ENCODE measurements around the gene NTM.

The NTM gene

DNA sequence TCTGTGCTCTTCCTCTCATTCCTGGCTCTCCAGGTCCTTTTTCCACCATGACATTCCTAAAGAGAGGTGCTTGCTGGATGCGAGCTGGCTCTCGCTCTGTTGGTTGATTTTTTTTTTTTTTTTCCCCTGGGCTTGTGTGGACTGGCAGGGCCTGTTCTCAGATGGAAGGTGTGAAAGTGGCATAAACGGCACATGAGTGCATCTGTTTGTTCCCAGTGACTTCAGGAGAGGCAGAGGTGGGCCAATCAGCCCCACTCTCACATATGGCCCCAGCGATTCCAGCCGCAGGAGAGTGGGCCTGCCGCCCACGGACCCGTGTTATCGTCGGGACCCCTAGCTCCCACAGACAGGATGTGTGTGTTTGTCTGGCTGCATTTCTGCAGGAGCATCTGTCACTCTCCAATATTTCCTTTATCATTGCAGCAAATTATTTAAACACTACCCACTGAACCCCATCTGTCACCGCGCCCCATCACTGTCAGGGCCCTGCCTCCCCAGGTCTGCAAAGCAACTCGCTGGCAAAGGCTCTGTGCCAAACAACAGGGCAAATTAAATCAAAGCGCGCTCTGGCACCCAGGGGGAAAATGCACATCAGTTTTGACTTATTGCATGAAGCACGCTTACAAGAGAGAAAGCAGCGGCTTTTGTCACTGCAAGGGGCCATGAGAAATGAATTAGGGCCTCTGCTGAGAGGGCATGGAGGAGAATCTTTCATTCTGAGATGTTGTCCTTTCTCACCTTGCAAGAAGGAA is 886.3 kb downstream of the NTM start:
- DNase-seq: no peak

DNA sequence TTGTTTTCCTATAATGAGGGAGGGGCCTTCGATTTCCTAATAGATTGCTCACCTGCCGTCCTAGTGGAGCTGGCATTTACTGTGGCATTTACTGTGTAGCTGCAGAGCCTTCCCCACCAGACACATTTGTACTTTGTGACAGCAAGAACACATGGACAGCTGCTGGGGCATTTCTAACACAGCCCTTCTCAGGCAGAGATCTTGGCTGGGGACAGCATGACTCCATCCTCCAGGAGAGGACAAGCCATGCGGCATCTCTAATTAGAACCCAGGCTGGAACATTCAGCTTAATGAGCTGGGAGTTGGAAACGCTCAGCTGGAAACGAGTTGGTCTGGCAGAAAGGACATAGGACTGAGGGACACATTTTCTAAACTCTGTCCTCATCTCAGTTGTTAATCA is 887.5 kb downstream of the NTM start:
- no peak for DNase-seq

DNA sequence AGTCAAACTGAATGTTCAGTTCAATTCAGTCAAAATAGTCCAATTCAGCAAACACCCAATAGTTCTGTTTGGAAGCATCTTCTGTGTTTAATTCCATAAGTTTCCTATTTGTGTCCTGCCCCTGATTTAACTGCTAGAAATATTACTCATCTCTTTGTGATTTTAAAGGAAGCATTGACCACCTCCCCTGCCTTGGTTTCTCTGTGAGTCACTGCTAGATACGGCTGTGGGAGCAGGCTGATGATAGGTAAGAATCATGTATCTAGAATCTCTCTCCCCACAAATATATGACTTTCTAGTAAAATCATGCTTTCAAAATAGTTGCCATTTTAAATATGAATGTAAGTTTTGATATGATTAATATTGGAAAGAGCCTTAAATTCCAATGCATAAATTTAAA is 888.5 kb downstream of the NTM start:
- no peak for DNase-seq

DNA sequence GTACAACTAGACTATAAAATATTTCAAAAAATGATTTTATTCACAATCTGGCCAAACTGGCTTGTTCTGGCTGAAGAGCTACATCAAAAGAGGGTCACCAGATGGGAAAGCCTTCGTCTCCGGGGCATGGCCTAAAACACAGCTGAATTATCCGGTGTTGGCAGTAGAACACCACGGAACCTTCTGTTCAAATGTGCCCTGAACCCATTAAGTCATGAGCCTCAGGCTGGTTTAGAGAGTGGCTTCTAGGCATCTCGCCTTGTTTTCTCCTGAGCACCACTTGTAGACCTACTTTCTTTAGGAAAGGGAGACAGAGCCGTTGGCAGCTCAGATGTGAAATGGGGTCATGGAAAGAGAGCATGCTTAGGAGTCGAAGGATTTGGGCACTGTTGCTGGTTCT is 890.2 kb downstream of the NTM start:
- no peak for DNase-seq

DNA sequence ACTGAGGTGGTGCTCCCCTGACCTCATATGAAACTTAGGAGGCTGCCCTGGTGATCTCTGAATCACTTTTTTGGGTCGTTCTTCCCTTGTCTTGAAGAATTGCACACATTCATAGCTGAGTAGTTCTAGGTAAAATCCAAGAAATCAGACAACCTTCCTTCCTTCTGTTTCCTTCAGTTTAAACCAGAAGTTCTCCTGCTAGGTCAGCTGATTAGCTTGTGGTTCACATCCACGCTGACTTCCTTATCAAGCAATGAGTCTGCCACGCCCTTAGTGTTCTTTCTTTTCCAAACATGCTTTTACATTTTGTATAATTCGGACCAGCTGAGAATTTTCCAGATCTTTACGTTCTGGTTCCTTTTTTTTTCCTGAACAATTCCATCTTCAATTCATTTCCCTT is 892.8 kb downstream of the NTM start:
- no peak for DNase-seq

DNA sequence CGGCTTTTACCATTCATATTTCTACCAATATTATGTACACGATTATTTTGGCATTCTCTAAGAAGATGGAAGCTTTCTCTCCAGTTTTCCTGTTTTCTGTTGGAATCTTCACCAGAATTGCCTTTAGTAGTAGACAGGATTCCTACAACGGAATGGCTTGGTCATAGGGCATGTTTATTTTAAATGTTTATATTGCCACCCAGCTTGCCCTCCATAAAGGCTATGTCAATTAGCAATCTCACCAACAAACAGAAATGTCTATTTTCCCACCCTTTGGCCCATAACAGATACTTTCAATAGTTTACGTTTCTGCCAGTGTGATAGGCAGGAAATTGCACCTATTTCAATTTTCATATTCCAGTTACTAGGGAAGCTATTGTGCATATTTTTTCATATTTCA is 893.5 kb downstream of the NTM start:
- no peak for DNase-seq

DNA sequence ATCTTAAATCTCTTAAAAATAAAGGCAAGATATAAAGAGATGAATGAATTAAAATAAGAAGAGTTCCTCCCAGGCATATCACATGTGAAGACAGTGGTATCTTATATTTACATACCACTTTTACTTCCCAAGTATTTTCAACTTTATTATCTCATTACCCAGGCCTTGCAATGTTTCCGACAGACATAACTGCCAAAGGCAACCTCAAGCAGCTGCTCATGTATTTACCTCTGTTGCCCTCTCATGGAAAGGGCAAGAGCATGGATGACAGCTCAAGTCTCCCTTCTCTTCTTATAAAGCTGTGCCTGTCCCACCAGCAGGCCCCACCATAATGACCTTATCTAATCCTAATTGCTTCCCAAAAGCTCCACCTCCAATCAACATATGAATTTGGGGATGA is 894.2 kb downstream of the NTM start:
- no peak for DNase-seq

DNA sequence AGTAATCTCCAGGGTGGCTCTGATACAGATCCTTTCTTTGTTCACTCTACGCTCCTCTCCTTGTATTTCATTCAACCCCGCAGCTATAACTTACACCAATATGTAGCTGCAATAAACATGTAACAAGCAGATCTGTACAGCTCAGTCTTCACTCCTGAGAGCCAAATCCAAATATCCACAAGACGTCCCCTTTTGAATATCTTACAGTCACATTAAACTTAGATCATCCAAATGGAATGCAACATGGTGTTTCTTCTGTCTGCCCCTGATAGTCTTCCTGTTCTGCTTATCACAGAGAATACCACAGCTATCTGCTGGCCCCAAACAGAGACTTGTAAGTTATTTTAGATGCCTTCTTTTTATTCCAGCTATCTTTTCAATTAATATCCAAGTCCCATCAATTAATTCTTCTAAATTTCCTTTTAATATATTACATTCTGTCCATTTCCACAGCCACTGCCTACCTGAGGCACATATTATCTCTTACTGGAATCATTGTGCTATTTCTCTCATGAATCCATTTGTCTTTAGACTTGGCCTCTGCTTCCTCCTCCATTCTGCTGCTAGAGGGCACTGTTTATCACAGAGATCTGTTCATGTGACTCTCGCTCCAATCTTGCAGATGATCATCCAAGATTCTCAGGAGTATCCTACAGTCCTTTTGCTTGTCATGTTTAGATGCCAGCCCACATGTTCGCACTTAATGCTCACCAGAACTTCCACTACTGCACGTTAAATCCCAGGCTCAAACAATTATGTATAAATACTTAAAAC is 908.6 kb downstream of the NTM start:
- no peak for DNase-seq

DNA sequence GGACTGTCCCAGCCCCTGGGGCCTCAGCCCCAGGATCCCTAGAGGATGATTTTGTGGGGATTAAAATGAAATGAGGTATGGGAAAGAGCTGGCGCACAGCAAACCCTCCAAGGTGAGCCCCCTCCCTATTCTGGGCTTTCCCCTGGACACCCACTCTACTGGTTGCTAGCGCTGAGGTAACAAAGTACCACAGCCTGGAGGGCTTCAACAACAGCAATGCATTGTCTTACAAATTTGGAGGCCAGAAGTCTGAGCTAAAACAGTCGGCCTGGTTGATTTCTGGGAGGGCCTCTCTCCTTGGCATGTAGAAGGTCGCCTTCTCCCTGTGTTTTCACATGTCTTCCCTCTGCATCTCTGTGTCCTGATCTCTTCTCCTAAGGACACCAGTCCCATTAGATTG is 913.6 kb downstream of the NTM start:
- DNase-seq: no peak

DNA sequence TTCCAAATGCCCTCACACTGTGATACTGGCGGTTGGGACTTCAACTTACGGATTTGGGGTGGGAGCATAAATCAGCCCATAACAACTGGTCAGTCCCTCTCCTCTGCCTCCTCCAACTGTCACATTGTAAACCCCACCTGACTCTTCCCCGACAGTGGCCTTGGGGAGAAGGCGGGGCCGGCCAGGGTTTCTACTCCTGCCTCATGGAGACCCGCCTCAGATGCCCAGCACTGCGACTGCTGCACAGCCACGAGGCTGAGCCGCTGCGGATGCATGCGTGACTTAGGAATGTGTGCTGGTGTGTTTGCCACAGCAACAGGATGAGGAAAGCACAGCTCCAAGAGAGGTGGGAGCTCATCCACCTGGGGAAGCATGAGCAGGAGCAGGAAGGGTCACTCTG is 914.2 kb downstream of the NTM start:
- no peak for DNase-seq

DNA sequence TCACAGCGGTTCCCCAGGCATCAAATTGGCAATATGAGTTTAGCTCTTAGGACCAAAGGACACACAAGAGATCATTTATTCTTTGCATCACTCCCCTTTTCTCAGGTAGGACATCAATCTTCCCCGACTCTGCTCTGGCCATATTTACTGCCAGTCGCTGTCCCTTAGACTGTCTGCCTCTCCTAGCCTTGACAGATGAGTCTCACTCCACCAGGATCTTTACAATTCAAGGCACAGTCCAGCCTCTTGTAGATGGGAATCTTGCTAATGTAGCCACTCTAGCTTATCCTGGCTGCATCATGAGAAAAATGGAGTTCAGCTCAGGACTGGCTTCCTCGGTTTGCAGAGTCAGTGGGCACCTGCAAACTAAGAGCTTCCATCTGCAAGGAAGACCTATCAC is 915.2 kb downstream of the NTM start:
- DNase-seq: no peak

DNA sequence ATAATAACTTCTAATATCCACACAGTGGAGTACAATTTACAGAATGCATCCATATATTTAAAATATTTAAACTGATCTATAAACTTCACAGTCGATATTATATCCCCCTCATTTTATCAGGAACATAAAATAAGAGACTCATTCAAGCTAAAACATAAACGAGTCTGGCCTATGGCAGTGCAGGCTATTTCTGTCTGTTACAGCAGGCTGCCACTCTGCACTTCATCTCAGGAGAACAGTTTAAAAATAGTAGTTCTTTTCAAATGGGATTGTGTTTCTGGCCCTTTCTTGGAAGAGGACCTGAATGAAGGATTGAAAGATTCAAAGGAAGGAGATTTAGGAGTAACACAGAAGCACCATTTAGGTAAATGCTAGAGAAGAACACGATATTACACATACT is 915.7 kb downstream of the NTM start:
- no peak for DNase-seq

DNA sequence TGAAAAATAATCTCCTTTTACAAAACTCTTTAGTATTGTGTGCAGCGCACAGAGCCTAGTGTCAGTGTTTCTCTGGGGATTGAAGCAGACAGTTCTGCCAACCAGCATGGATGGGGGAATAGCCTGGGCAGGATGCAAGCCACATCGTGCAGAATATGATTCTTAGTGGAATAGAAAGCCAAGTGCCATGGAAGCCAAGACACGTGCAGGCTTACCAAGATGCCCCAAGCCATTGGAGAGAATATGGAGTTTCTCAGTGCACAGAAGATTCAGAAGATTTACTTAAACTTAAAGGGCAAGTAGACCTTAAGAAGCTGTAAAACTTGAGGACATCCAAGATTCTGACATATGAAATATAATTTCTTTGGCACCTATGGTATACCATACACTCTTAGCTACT is 917.6 kb downstream of the NTM start:
- no peak for DNase-seq

DNA sequence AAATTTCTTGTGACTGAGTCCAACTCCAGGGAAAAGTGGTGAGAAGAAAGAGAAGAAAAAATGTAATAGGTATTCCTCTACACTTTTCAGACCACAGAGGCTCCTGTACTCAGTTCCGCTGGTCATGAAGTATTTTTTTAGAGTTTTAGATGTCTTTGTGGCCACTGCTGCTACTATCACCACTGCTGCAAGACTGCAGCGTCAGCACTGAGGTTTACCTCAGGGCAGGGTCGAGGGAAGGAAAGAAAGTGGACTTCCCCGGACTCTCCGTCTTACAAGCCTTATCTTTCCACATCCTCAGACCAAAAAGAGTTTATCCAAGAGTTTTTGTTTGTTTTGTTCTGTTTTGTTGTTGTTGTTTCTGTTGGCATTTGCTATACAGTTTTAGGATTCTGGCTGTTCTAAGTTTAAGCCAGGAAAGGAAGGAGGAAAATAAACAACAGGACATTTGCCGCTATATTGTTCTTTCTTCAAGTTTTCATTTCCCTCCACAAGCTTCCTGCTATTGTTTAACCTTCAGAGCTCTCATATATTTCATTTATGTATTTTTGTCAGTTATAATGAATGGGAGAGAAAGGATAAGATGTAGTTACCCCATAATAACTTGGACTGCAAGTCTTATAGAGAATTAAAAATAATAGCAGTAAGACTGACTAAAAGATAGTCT is 919.3 kb downstream of the NTM start:
- no peak for DNase-seq

DNA sequence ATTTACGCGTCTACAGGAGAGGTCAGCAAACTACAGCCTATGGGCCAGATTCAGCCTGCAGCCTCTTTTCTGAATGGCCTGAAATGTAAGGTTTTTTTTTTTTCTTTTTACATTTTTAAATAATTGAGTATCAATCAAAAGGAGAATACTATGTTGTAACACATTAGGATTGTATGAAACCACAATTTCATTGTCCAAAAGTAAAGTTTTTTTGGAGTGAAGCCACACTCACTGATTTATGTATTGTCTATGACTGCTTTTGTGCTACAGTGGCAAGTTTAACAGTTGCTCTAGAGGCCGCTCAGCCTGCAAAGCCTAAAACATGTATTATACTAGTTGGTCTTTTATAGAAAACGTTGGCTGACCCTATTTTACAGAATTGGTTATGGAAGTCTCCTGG is 923.2 kb downstream of the NTM start:
- DNase-seq: no peak

DNA sequence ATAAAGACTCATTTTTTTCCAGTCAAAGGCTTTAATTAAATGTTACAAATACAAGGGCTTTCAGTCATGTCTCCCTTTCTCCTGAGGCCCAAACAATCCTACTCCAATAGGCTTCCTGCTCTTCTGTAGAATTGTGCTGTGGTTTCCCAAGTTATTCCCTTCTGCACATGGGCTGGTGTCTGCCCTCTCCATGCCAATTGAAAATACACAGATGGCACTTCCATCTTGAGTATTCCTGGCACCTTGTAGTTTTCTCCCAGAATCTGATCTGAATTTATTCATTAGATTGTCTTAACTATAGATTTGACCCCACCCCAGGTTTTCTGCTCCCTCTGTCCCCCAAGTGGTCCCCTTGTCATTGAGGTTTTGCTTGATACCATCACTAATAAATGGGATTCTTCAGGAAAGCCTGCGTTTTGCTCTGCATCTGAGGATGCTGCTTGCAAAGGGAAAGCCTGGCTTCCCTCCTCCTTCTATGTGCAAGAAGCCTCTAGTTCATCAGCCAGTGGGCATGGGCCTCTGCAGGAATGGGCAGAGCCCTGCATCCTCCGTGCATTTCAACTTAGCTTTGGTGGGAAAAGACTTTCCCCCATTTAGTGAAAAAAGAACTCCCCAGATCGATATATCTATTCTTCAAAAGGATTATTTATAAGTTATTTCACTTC is 926.7 kb downstream of the NTM start:
- DNase-seq: no peak

DNA sequence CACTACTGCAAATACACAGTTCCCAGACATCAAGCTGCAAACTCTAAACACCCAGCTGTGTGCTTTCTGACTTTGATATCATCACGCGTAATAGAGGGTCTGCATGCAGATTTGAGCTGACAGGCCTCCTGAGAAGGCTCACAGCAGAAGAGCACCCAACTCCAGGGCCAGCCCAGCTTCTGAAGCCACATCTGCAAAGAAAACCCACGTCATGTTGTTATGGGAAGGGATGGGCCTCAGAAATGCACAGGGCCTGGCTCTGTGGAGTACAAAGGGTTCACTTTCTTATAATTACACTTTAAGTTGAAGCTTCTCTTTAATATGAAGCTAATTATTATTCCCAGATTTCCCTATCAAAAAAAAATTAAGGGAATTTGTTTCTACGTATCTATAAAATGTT is 927.9 kb downstream of the NTM start:
- DNase-seq: no peak

DNA sequence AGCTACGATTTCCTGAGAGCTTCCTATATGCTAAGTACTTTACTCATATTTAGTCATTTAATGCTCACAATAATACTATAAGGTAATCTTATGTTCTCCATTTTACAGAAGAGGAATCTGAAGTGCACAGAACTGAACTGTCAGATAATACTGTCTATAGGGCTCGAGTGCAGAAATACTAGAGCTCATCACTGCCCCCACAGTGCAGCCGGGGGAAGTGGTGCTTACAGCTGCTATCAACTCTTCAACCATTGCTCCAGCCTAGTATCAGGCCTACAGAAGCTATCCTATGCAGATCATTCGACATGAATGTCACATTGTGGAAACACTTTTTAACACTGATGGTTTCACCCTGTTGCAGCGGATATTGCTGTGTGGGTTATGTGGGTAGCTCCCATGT is 929.9 kb downstream of the NTM start:
- DNase-seq: no peak

DNA sequence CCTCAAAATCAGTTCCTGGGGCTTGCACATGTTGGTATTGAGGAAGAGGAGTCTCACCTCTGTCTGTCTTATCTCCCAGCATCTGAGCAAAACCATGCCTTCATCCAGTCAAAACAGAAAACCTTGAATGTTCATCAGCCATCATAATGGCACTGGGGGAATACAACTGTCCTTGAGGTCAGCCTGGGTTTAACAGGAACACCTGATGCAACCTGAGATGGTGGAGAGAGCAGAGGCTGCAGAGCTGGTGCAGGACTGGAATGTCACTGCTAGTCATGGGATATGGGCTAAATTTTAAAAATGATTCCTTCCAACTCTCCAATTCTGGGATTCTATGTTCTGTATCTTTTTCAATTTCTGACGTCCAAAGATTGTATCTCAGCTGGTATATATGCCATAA is 931.0 kb downstream of the NTM start:
- DNase-seq: no peak

DNA sequence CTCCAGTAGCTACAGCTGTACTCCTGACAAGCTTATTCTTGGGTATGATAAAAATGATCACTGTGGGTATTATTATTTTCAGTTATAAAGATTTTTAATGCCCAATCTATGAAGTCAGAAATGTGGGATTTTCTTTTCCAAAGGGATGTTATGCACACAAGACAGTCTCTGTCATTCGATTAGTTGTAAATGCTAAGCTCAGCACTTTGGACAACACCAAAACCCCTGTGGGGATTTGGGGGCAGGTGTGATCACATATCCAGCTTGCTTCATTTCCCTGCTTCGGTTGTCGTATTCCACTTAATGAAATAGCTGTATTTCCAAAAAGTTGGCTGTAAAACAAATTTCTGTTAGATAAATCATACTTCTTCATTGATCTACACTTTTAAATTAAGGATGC is 931.5 kb downstream of the NTM start:
- DNase-seq: no peak

DNA sequence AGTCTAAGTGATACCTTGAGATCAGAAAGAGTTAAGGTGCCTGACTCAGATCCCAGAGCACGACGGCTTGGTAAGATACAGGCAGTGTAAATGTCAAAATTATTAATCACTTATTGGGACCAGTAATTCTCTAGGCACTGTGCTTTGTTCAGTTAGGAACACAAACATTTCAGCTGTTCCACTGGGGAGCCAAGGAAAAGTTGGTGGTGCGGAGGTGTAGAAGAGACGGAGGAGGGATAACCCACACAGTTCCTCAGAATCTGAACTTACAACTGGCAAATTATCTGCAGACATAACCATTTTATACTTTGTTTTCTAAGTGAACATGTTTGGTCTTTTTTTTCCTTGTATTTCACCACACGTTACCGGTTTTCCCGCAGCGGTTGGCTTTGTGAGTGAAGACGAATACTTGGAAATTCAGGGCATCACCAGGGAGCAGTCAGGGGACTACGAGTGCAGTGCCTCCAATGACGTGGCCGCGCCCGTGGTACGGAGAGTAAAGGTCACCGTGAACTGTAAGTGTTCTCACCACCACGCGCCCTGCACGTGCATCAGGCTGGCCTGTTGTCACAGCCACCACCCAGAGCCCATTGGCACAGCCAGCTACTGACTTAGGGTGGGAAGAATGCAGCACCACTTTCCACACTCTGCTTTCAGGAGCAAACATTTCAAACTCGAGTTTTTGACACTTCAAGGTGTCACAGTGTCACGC is 937.0 kb downstream of the NTM start:
- no peak for DNase-seq

DNA sequence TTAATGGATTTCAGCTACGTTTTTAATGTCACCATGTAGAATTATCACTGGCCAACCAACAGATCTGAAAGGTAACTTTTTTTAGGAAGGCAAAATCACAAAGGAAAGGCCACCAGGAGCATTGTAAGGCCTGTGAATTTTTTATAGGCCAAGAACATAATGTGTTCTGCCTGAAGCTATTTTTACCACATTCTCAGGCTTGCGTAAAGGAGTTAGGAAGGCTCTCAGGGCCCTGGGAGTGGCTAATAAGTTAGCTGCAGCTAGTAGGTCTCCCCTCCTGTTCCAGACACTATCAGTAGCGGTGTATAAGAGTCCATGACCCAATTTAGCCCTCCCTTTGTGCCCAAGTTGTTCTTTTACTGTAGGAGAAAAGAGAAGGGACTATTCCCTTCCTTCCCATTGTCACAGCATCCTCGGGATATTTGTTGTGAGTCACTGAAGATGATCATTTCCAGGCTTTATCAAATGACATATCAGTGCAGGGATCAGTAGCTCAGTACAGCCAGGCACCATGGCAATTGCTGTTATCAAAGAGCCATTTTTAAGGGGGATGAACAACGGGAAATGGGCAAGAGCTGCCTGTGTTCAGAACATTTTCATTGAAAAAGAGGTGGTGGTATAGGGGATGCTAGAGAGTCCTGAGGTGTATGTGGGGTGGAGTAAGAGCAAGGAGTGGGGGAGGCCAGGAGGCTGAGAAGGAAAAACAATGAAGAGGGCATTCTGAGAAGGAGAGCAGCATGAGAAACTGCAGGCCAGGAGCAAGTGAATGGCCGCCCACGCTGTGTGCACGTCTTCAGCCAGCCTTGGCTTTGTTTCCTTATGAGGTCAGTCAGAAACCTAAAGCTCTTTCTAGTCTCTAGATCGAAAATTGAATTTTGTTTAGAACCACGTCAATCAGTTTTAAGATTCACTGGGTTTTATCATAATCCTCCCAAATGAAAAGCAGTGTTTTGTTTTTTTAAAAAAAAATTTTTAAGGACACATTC is 940.3 kb downstream of the NTM start:
- DNase-seq: no peak
